ENCODE data around the gene AGBL3. TPM values are rescaled to one million over a fixed set of nuclear protein-coding genes. Genes with fewer than 3 reads are reported as not detected.
"Not testable (repeated sequence)": the region's sequence is repeated elsewhere in the genome, so short reads cannot be mapped to it uniquely, and the experiment has no call there.

AGBL3 gene
- total and polyA plus RNA-seq, 8 donors: 0.91 to 4.4 (median 2.7) TPM

DNA sequence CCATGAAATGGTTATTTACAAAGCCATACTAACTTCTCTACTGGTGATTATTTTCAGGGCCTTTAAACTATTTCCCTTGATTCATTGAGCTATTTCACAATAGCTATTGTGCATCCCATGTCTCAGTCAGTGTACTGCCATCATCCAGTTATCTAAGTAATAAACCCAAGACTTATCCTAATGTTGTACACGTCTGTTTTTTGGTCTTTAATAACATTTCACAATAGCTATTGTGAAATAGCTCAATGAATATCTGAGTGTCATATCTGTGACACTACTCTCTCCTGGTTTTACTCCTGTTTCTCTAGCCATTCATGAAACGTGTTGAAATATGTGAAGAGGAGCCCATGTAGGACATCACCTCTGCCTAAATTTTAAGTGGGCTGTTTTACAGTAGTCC lies 125.1 kb downstream of the AGBL3 start:
- intact Hi-C loops (cut with DNase I): no loop called here
- FAIRE-seq: no peak
- Histone ChIP-seq H3K36me3 (no peaks in the 10 kb centered on the region), H3K4me1 (no peaks in the 10 kb centered on the region), H3K27ac (no peak overlapping the region), H3K27me3 (no peaks in the 10 kb centered on the region), H3K4me3 (no peak overlapping the region), H3K9me3 (no peaks in the 10 kb centered on the region)
- DNase-seq: no peak
- ATAC-seq: no peak
- TF ChIP-seq CTCF (IDR thresholded peaks at IDR 0.05): no peak
- 52 to 54% methylated on average over 2 of the region's 2 CpGs for WGBS, 2 donors

DNA sequence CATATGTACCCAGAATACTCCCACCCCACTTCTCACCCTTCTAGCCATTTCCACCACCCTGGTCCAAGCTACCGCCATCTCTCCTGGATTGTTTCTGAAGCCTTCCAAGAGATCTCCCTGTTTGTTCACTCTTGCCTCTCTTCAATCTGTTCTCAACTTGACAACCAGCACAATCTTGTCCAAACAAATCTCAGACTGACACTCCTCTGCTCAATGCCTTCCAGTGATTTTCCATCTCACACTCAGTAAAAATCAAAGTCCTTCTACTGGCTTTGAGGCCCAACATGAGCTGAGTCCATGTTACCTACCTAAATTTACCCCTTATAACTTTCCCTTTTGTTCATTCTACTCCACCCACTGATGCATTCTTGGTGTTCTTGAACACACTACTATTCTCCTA lies 128.3 kb downstream of the AGBL3 start:
- DNase-seq: no peak
- FAIRE-seq: no peak
- intact Hi-C loops (cut with DNase I): no loop called here
- Histone ChIP-seq H3K4me3 (no peak overlapping the region), H3K27ac (no peak overlapping the region), H3K9me3 (no peaks in the 10 kb centered on the region), H3K36me3 (no peaks in the 10 kb centered on the region), H3K27me3 (no peaks in the 10 kb centered on the region), H3K4me1 (no peaks in the 10 kb centered on the region)
- WGBS, 2 donors: 85 to 96% methylated on average over 1 of the region's 1 CpG
- no peak for TF ChIP-seq CTCF (IDR thresholded peaks at IDR 0.05)
- no peak for ATAC-seq

- Histone ChIP-seq H3K4me1 (no peaks in the 10 kb centered on the region), H3K4me3 (no peak overlapping the region), H3K27ac (no peak overlapping the region), H3K27me3 (no peaks in the 10 kb centered on the region), H3K9me3 (no peaks in the 10 kb centered on the region), H3K36me3 (no peaks in the 10 kb centered on the region)
- TF ChIP-seq CTCF (IDR thresholded peaks at IDR 0.05): no peak
- FAIRE-seq: no peak
- 95 to 98% methylated on average over 1 of the region's 1 CpG for WGBS, 2 donors
- no peak for DNase-seq
- intact Hi-C loops (cut with DNase I): no loop called here
- no peak for ATAC-seq
Measured at GRCh38 chr7:135117096-135117495, 130.8 kb downstream of the AGBL3 start.

DNA sequence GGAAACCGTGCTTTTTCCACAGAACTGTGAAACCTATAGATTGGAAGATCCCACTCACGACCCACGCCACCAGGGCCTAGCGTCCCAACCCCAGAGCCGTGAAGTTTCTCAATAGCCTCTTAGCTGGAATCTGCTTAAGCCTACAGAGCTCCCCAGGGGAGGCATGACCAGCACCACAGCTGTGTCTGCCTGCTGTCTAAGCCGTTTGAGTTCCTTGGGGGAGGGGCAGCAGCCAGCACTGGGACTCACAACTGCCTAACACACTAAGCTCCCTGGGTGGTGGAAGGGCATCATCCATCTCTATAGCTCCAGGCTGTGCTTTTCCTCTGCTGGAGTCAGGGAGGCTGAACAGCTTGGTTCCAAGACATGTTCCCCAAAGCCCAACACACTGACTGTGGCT lies 135.6 kb downstream of the AGBL3 start:
- Histone ChIP-seq H3K27me3 (no peaks in the 10 kb centered on the region), H3K9me3 (no peaks in the 10 kb centered on the region), H3K36me3 (no peaks in the 10 kb centered on the region), H3K4me1 (no peaks in the 10 kb centered on the region), H3K4me3 (no peak overlapping the region), H3K27ac (no peak overlapping the region)
- no peak for FAIRE-seq
- intact Hi-C loops (cut with DNase I): no loop called here
- WGBS, 2 donors: 79 to 86% methylated on average over 6 of the region's 6 CpGs
- no peak for ATAC-seq
- no peak for DNase-seq
- TF ChIP-seq CTCF (IDR thresholded peaks at IDR 0.05): no peak

GRCh38 chr7:135124631-135125030 lies 138.3 kb downstream of the AGBL3 start:
- H3K9me3 ChIP-seq; intact Hi-C loops (cut with DNase I); H3K27me3 ChIP-seq; DNase-seq; H3K4me1 ChIP-seq; ATAC-seq; H3K4me3 ChIP-seq; H3K27ac ChIP-seq; FAIRE-seq; H3K36me3 ChIP-seq: not testable (repeated sequence)
- 82 to 89% methylated on average over 3 of the region's 3 CpGs for WGBS, 2 donors

- no peak for ATAC-seq
- Histone ChIP-seq H3K4me3 (no peak overlapping the region), H3K27ac (no peak overlapping the region), H3K4me1 (no peaks in the 10 kb centered on the region), H3K36me3 (no peaks in the 10 kb centered on the region), H3K9me3 (no peaks in the 10 kb centered on the region), H3K27me3 (no peaks in the 10 kb centered on the region)
- FAIRE-seq: no peak
- TF ChIP-seq CTCF (IDR thresholded peaks at IDR 0.05): no peak
- intact Hi-C loops (cut with DNase I): no loop called here
- DNase-seq: no peak
- 95 to 100% methylated on average over 1 of the region's 1 CpG for WGBS, 2 donors
Measured at GRCh38 chr7:135128931-135129330, 142.6 kb downstream of the AGBL3 start.

All from pancreas (tissue), 10 donors.